ENCODE data around the gene ASMTL.
"Not testable (repeated sequence)": the region's sequence is repeated elsewhere in the genome, so short reads cannot be mapped to it uniquely, and the experiment has no call there.

The ASMTL gene, protein sequence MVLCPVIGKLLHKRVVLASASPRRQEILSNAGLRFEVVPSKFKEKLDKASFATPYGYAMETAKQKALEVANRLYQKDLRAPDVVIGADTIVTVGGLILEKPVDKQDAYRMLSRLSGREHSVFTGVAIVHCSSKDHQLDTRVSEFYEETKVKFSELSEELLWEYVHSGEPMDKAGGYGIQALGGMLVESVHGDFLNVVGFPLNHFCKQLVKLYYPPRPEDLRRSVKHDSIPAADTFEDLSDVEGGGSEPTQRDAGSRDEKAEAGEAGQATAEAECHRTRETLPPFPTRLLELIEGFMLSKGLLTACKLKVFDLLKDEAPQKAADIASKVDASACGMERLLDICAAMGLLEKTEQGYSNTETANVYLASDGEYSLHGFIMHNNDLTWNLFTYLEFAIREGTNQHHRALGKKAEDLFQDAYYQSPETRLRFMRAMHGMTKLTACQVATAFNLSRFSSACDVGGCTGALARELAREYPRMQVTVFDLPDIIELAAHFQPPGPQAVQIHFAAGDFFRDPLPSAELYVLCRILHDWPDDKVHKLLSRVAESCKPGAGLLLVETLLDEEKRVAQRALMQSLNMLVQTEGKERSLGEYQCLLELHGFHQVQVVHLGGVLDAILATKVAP

DNA sequence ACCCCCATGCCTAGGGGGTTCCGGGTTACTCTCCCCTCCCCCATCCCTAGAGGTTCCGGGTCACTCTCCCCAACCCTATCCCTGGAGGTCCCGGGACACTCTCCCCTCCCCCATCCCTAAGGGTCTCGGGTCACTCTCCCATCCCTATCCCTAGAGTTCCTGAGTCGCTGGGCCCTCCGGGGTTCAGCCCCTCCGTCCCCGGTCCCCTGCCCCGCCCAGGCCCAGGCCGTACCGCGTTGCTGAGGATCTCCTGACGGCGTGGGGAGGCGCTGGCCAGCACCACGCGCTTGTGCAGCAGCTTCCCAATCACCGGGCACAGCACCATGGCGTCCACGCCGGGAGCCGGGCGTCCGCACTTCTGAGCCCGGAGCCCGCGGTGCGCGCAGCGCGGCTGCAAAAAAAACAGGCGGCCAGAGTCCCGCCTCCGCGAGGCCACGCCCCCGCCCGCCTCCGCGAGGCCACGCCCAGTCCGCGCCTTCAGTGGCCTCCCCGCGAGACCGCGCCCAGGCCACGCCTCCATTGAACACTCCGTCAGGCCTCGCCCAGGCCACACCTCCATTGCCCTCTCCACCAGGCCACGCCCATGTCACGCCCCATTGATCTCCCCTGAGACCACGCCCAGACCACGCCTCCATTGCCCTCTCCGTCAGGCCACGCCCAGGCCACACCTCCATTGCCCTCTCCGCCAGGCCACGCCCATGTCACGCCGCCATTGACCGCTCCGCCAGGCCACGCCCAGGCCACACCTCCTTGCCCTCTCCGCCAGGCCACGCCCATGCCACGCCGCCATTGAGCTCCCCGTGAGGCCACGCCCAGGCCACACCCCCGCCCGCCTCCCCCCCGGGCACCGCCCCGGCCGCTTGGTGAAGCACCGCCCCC lies at the start of gene ASMTL:
TSS of gene ASMTL (minus strand) at position 394 of the 879 bp plus-strand sequence. CDS start at position 325, 69 bp downstream.
- peak; percentile 100 for DNase-seq (ENCODE audit: low spot score)

DNA sequence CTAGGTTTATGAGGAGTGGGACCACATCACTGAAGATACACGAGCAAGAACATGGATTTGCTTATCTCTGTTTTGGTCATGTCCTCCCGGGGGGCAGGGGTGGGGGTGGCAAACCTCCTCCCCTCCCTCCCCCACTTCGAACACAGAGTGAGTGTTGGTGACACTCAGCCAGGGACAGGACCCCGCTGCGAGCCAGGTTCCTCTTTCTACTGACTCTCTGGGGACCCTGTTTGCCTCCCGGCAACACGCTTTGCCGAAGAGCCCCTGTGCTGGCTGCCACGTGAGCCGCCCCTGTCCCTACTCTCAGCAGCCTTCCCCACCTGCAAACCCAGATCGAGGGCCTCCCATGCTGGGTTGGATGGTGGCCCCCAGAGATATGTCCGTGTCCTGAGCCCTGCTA lies 49.5 kb upstream of the ASMTL start:
- DNase-seq (ENCODE audit: low spot score): no peak

DNA sequence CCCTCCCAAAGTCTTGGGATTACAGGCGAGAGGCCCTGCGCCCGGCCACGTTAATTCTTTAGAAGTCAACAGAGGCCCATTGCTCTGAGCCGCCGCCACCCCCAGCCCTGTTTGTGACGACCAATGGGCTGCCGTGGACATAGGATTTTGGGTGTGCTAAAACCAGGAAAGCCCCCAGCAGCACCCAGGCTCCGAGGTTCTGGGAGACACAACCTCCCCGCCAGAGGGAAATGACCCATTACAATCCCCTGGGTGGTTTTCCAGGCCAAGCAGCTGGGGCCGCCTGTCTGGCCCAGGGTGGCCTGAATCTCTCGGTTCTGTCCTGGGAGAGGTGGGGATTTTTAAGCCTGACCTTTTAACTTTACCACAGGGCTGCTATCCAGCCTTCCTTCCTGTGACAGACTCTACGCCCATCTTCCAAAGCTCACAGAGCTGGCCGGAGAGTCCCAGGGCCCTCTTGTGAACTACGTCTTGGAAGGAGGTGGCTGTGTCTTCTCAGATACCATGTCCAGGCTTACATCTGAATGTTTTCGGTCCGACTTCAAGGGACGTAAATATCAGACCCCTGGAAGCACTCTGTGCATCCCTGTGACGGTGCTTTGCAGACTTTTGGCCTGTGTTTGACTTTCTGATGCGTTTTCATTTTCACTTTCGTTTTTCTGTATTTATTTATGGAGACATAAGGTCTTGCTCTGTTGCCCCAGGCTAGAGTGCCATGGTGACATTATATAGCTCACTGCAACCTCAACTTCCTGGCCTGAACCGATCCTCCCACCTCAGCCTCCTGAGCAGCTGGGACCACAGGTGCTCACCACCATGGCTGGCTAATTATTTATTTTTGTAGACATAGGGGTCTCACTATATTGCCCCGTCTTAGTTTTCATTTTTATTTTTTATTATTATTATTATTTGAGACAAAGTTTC lies 48.3 kb upstream of the ASMTL start:
- no peak for DNase-seq (ENCODE audit: low spot score)

- no peak for DNase-seq (ENCODE audit: low spot score)
Measured at GRCh38 chrX:1496076-1496475, 43.4 kb upstream of the ASMTL start.

GRCh38 chrX:1493877-1494510 lies 41.3 kb upstream of the ASMTL start:
- peak; percentile 52 for DNase-seq (ENCODE audit: low spot score)

- peak; percentile 43 for DNase-seq (ENCODE audit: low spot score)
Measured at GRCh38 chrX:1493412-1493811, 40.7 kb upstream of the ASMTL start.

GRCh38 chrX:1492421-1493012 lies 39.8 kb upstream of the ASMTL start:
- DNase-seq (ENCODE audit: low spot score): peak; percentile 24

GRCh38 chrX:1491851-1492349 lies 39.2 kb upstream of the ASMTL start:
- peak; percentile 57 for DNase-seq (ENCODE audit: low spot score)

DNA sequence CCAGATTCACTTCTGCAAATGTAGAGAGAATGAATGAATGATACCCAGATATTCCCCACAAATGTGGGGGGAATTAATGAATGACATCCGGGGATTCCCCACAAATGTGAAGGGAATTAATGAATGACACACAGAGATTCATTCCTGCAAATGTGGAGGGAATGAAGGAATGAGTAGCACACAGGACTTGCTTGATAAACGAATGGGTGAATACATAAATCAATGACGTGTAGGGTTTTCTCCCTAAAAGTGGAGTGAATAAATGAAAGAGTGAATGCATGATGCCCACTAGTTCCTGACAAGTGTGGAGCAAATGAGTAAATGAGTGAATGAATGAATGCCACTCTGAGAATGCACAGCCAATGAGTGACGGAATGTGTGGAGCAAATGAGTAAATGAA lies 38.5 kb upstream of the ASMTL start:
- not testable (repeated sequence) for DNase-seq (ENCODE audit: low spot score)

DNA sequence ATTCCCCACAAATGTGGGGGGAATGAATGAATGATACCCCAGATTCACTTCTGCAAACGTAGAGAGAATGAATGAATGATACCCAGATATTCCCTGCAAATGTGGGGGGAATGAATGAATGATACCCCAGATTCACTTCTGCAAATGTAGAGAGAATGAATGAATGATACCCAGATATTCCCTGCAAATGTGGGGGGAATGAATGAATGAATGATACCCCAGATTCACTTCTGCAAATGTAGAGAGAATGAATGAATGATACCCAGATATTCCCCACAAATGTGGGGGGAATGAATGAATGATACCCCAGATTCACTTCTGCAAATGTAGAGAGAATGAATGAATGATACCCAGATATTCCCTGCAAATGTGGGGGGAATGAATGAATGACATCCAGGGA lies 38.0 kb upstream of the ASMTL start:
- not testable (repeated sequence) for DNase-seq (ENCODE audit: low spot score)

DNA sequence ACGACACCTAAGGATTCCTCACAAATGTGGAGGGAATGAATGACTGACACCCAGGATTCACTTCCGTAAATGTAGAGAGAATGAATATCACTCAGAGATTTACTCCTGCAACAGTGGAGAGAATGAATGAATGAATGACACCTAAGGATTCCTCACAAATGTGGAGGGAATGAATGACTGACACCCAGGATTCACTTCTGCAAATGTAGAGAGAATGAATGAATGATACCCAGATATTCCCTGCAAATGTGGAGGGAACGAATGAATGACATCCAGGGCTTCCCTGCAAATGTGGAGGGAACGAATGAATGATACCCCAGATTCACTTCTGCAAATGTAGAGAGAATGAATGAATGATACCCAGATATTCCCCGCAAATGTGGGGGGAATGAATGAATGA lies 36.6 kb upstream of the ASMTL start:
- DNase-seq (ENCODE audit: low spot score): not testable (repeated sequence)

DNA sequence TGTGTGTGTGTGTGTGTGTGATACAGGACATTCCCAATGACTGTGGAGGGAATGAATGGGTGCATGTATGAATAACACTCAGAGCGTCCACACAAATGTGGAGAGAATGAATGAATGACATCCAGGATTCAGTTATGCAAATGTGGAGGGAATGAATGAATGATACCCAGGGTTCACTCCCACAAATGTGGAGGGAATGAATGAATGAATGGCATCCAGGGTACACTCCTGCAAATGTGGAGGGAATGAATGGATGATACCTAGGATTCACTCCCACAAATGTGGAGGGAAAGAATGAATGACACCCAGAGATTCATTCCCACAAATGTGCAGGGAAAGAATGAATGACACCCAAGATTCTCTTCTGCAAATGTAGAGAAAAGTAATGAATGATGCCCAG lies 36.0 kb upstream of the ASMTL start:
- no peak for DNase-seq (ENCODE audit: low spot score)

- peak; percentile 32 for DNase-seq (ENCODE audit: low spot score)
Measured at GRCh38 chrX:1488141-1488540, 35.4 kb upstream of the ASMTL start.

- DNase-seq (ENCODE audit: low spot score): no peak
Measured at GRCh38 chrX:1487401-1487800, 34.7 kb upstream of the ASMTL start.

- no peak for DNase-seq (ENCODE audit: low spot score)
Measured at GRCh38 chrX:1486749-1487361, 34.1 kb upstream of the ASMTL start.

DNA sequence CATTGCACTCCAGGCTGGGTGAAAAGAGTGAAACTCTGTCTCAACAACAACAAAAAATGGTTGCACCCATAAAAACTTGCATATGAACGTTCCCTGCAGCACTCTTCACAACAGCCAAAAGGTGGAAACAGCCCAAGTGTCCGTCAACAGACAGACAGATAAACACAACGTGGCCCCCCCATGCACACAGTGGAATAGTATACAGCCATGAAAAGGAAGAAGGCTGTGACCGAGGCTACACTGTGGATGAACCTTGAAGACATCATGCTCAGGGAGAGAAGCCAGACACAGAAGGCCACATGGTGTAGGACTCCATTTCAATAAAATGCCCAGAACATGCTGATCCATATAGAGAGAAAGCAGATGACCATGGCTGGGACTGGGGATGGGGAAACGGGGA lies 33.5 kb upstream of the ASMTL start:
- DNase-seq (ENCODE audit: low spot score): peak; percentile 21

DNA sequence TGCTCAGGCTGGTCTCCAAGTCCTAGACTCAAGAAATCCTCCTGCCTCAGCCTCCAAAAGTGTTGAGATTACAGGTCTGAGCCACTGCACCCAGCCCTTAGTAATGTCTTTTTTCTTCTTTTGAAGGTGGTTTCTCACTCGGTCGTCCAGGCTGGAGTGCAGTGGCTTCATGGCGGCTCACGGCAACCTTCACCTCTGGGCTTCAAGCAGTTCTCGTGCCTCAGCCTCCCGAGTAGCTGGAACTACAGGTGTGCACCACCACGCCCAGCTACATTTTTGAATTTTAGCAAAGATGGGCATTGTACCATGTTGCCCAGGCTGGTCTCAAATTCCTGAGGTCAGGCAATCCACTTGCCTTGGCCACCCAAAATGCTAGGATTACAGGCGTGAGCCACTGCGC lies 32.3 kb upstream of the ASMTL start:
- DNase-seq (ENCODE audit: low spot score): peak; percentile 18

DNA sequence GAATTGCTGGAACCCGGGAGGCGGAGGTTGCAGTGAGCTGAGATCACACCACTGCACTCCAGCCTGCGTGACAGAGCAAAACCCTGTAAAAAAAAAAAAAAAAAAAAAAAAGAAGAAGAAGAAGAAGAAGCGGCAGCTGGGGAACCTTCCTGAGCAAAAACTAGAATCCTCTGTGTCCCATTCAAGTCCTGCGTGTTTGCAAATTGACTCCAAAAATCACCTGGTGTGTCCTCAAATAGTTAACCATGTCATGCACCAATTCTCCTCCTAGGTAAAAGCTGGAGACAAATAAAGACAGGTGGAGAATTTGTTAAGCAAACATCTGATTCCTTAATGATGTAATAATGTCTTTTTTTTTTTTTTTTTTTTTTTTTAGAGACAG lies 31.9 kb upstream of the ASMTL start:
- no peak for DNase-seq (ENCODE audit: low spot score)

DNA sequence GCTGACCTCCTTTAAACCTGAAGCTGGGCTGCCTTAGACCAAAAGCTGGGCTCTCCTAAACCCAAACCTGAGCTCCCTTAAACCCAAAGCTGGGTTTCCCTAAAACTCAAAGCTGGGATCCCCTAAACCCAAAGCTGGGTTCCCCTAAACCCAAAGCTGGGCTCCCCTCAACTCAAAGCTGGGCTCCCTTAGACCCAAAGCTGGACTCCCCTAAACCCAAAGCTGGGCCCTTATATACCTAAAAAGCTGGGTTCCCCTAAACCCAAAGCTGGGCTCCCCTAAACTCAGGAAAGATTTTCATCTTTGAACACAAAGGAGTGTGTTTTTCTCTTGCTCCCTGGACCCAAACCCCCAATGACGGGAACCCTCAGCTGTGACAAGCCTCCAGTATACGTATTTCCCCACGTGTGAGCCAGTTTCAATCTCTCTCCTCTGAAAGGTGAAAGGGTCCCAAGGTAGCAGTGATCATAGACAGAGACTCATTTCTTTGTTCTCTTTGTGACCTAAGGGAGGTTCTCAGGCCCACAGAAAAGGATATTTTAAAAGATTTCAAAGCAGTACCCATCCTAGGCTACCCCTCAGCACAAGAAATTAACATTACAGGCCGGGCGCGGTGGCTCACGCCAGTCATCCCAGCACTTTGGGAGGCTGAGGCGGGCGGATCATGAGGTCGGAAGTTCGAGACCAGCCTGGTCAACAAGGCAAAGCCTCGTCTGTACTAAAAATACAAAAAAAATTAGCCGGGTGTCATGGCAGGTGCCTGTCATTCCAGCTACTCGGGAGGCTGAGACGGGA lies 31.3 kb upstream of the ASMTL start:
- peak; percentile 16 for DNase-seq (ENCODE audit: low spot score)

Data from ecto neural progenitor cell (in vitro differentiated cells).